ENCODE data around the gene DIP2C. TPM values are rescaled to one million over a fixed set of nuclear protein-coding genes. Genes with fewer than 3 reads are reported as not detected.
"Not testable (repeated sequence)": the region's sequence is repeated elsewhere in the genome, so short reads cannot be mapped to it uniquely, and the experiment has no call there.

DIP2C gene
- total RNA-seq, 3 donors from 2014 or later: 17.1 to 48.2 (median 20.3) TPM

DNA sequence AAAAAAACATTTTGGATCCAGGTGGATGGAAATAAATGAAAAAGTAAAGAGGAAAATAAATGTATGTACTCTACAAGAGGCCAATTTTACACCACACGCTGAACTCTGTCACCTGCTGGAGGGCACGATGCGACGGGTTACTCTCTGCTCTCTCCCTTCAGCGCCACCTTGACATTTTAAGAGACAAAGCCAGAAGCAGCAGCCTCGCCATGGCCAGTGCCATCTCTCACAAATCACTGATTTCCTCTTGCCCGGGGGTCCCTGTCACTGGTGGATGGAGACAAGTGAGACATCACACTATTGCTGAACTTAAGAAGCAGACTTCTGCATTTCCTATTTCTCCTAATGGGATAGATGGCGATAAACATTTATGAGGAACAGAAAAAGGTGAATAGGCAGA lies 364.2 kb downstream of the DIP2C start:
- H3K27ac ChIP-seq: no peak overlapping the region
- H3K4me1 ChIP-seq: no peaks in the 10 kb centered on the region
- intact Hi-C loops (cut with DNase I; ENCODE audit: low total_unique reads): no loop called here
- no peaks in the 10 kb centered on the region for H3K36me3 ChIP-seq
- H3K27me3 ChIP-seq: no peaks in the 10 kb centered on the region
- no peaks in the 10 kb centered on the region for H3K9me3 ChIP-seq
- no peak overlapping the region for H3K4me3 ChIP-seq
- TF ChIP-seq POLR2A (IDR thresholded peaks at IDR 0.05) (no peak), POLR2AphosphoS5 (IDR thresholded peaks at IDR 0.05) (no peak)
- TF ChIP-seq, protein P1, sequence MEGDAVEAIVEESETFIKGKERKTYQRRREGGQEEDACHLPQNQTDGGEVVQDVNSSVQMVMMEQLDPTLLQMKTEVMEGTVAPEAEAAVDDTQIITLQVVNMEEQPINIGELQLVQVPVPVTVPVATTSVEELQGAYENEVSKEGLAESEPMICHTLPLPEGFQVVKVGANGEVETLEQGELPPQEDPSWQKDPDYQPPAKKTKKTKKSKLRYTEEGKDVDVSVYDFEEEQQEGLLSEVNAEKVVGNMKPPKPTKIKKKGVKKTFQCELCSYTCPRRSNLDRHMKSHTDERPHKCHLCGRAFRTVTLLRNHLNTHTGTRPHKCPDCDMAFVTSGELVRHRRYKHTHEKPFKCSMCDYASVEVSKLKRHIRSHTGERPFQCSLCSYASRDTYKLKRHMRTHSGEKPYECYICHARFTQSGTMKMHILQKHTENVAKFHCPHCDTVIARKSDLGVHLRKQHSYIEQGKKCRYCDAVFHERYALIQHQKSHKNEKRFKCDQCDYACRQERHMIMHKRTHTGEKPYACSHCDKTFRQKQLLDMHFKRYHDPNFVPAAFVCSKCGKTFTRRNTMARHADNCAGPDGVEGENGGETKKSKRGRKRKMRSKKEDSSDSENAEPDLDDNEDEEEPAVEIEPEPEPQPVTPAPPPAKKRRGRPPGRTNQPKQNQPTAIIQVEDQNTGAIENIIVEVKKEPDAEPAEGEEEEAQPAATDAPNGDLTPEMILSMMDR (IDR thresholded peaks at IDR 0.05): no peak
- DNase-seq (ENCODE audit: low spot score in 2 of 2): no peak

DNA sequence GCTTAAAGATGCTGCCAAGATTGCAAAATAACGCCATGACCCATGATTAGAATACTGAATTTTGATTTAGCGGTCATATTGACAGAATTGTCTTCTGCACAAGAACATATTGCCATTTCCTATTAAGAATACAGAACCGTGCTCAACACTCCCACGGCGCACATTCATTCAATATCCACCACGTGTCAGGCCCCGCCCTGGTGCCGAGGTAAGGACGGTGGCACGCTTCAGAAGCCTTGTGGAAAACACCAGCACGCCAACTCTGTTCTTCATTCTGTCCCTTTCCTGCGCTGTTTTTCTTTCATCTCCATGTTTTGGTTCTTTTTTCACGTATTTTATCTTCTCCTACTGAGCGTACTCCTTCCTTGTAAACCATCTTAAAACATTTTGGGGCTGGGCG lies 364.9 kb downstream of the DIP2C start:
- H3K9me3 ChIP-seq: no peaks in the 10 kb centered on the region
- TF ChIP-seq, protein P1 (IDR thresholded peaks at IDR 0.05): no peak
- TF ChIP-seq POLR2AphosphoS5 (IDR thresholded peaks at IDR 0.05): no peak
- no peak for TF ChIP-seq POLR2A (IDR thresholded peaks at IDR 0.05)
- no peaks in the 10 kb centered on the region for H3K4me1 ChIP-seq
- no peak overlapping the region for H3K4me3 ChIP-seq
- H3K27ac ChIP-seq: peak overlapping the region in 1 of 2 donors; percentile 48
- DNase-seq (ENCODE audit: low spot score in 2 of 2): no peak
- no peaks in the 10 kb centered on the region for H3K36me3 ChIP-seq
- H3K27me3 ChIP-seq: no peaks in the 10 kb centered on the region
- intact Hi-C loops (cut with DNase I; ENCODE audit: low total_unique reads): no loop called here

DNA sequence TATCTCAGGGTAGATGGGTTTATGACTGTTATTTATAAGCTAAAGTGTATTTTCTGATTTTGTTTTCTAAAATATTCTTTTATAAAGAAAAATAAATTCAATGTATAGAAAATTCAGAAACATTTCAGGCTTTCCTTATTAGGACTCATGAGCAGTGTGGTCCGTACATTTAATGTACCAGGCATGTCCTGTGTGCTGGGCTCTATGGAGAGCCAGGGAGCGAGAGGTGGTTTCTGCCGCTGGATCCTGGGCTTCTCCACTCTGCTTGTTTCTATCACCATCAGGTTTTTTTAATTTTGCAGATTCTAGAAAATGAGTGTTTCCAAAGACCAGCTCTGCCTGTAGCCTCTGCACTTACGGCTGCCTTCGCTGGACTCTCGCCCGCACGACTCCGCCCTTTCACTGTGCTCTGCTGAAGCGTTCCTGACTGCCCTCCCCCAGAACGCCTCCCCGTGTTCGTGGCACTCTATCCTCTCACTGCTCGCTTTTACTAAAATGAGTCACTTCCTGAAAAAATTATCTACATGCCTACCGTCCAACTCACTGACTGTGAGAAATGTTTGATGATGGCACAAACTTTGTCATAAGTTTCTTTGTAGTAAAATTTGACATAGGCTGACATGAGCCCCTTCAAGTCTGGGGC lies 365.7 kb downstream of the DIP2C start:
- H3K4me3 ChIP-seq: peak overlapping the region in 1 of 3 donors; percentile 5
- H3K9me3 ChIP-seq: no peaks in the 10 kb centered on the region
- no peaks in the 10 kb centered on the region for H3K27me3 ChIP-seq
- TF ChIP-seq, protein P1 (IDR thresholded peaks at IDR 0.05): no peak
- TF ChIP-seq POLR2A (IDR thresholded peaks at IDR 0.05) (no peak), POLR2AphosphoS5 (IDR thresholded peaks at IDR 0.05) (no peak)
- DNase-seq (ENCODE audit: low spot score in 2 of 2): no peak
- H3K4me1 ChIP-seq: no peaks in the 10 kb centered on the region
- intact Hi-C loops (cut with DNase I; ENCODE audit: low total_unique reads): no loop called here
- peak overlapping the region in 1 of 2 donors; percentile 48 for H3K27ac ChIP-seq
- no peaks in the 10 kb centered on the region for H3K36me3 ChIP-seq

DNA sequence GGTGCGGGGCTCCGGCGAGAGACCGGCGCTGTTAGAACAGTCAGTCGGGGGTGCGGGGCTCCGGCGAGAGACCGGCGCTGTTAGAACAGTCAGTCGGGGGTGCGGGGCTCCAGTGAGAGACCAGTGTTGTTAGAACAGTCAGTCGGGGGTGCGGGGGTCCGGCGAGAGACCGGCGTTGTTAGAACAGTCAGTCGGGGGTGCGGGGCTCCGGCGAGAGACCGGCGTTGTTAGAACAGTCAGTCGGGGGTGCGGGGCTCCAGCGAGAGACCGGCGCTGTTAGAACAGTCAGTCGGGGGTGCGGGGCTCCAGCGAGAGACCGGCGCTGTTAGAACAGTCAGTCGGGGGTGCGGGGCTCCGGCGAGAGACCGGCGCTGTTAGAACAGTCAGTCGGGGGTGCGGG lies 366.4 kb downstream of the DIP2C start:
- DNase-seq (ENCODE audit: low spot score in 2 of 2); H3K36me3 ChIP-seq; H3K4me1 ChIP-seq; H3K27me3 ChIP-seq; H3K4me3 ChIP-seq; H3K27ac ChIP-seq; intact Hi-C loops (cut with DNase I; ENCODE audit: low total_unique reads); H3K9me3 ChIP-seq: not testable (repeated sequence)

DNA sequence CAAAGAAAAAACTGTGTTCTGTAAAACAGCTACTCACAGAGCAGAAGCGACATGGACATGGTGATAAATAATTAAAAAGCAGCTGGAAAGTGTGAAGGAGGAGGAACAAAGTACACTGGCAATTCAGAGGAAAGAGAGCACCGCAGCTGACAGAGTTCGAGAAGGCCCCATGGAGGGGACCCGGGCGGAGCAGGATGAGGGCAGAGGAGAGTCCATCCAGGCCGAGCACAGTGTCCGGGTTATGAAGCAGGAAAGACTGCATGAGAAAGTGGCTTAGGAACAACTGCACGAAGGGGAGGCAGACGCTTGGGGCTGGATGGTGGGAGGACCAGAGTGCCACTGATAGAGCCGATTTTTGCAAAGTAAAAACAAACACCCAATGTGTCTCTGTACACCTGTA lies 368.7 kb downstream of the DIP2C start:
- Histone ChIP-seq H3K4me1 (no peaks in the 10 kb centered on the region), H3K27me3 (no peaks in the 10 kb centered on the region), H3K4me3 (no peak overlapping the region), H3K27ac (no peak overlapping the region), H3K36me3 (no peaks in the 10 kb centered on the region), H3K9me3 (no peaks in the 10 kb centered on the region)
- TF ChIP-seq, protein P1 (IDR thresholded peaks at IDR 0.05): no peak
- TF ChIP-seq POLR2AphosphoS5 (IDR thresholded peaks at IDR 0.05) (no peak), POLR2A (IDR thresholded peaks at IDR 0.05) (no peak)
- intact Hi-C loops (cut with DNase I; ENCODE audit: low total_unique reads): no loop called here
- no peak for DNase-seq (ENCODE audit: low spot score in 2 of 2)

DNA sequence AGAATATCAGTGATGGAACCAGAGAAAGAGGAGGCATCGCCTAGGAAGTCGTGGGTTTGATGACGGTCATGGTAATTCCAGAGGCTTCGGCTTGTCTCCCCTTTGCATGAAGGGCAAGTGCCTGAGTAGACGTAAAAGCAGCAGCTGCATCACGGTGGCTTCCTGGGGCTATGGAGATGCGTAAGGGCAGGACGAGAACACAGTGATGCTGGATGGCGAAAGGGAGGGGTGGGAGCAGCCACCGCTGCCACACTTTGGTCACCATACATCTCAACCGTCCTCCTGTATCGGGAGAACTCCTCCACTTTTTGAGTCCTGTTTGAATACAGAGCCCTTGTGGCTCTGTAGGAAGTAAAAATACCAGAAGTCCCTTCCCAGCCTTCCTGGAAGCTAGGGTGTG lies 371.5 kb downstream of the DIP2C start:
- intact Hi-C loops (cut with DNase I; ENCODE audit: low total_unique reads): no loop called here
- DNase-seq (ENCODE audit: low spot score in 2 of 2): no peak
- Histone ChIP-seq H3K27me3 (no peaks in the 10 kb centered on the region), H3K27ac (no peak overlapping the region), H3K9me3 (no peaks in the 10 kb centered on the region), H3K4me1 (no peaks in the 10 kb centered on the region), H3K4me3 (no peak overlapping the region), H3K36me3 (no peaks in the 10 kb centered on the region)
- no peak for TF ChIP-seq POLR2A (IDR thresholded peaks at IDR 0.05)
- TF ChIP-seq POLR2AphosphoS5 (IDR thresholded peaks at IDR 0.05): no peak
- TF ChIP-seq, protein P1 (IDR thresholded peaks at IDR 0.05): no peak
